Measurements from ENCODE around the gene PRKCA.

PRKCA gene

GRCh38 chr17:66429680-66430079 is 127.3 kb downstream of the PRKCA start:
- Histone ChIP-seq H3K4ac (ENCODE audit: low read length) (no peak overlapping the region), H3K79me1 (ENCODE audit: low read depth, low read length) (no peaks in the 10 kb centered on the region), H3K9ac (ENCODE audit: low read depth, low read length, poor library complexity) (no peak overlapping the region), H3K18ac (ENCODE audit: low read length) (no peak overlapping the region), H2AFZ (ENCODE audit: low read length) (no peak overlapping the region), H3K23ac (ENCODE audit: low read depth, low read length, poor library complexity) (no peak overlapping the region), H2BK120ac (ENCODE audit: low read depth, low read length) (no peak overlapping the region), H4K91ac (ENCODE audit: low read depth, low read length, poor library complexity) (no peak overlapping the region), H4K8ac (ENCODE audit: low read depth, low read length) (no peak overlapping the region), H2BK12ac (ENCODE audit: low read length) (no peak overlapping the region), H2BK15ac (ENCODE audit: low read length) (no peak overlapping the region), H3K4me1 (ENCODE audit: control insufficient read depth in 2 of 2, insufficient read depth in 1 of 2, low read depth in 1 of 2, low read length in 2 of 2) (peaks cover 0 to 14% of the 10 kb centered on the region in 2 donors), H3K14ac (ENCODE audit: low read length) (no peak overlapping the region), H3K36me3 (replicated peaks in 1 of 2; ENCODE audit: control insufficient read depth in 2 of 2, insufficient read depth in 2 of 2, low read length in 2 of 2) (no peaks in the 10 kb centered on the region), H3K27ac (replicated peaks; ENCODE audit: low read length) (no peak overlapping the region), H2AK5ac (ENCODE audit: low read depth, low read length) (no peak overlapping the region), H3K4me3 (ENCODE audit: low read length in 2 of 2) (no peak overlapping the region), H3K4me2 (ENCODE audit: insufficient read depth, low read length, poor library complexity, severe bottlenecking) (no peak overlapping the region), H3K27me3 (ENCODE audit: control insufficient read depth in 3 of 3, insufficient read depth in 3 of 3, low read depth in 1 of 3, low read length in 3 of 3) (no peaks in the 10 kb centered on the region), H2BK5ac (ENCODE audit: low read length) (no peak overlapping the region), H3K9me3 (replicated peaks in 1 of 2; ENCODE audit: control insufficient read depth in 2 of 2, insufficient read depth in 1 of 2, low read depth in 1 of 2, low read length in 2 of 2) (no peaks in the 10 kb centered on the region)
- DNase-seq (ENCODE audit: low spot score): no peak
- no CpG with 5 or more reads among the region's 1 CpG for WGBS, 2 donors (ENCODE audit: extremely low coverage in 2 of 2, insufficient read length in 2 of 2, insufficient replicate concordance in 1 of 2)

GRCh38 chr17:66430846-66431795 is 128.7 kb downstream of the PRKCA start:
- no peak overlapping the region for H2AK5ac ChIP-seq (ENCODE audit: low read depth, low read length)
- no peak for DNase-seq (ENCODE audit: low spot score)
- H3K27me3 ChIP-seq (ENCODE audit: control insufficient read depth in 3 of 3, insufficient read depth in 3 of 3, low read depth in 1 of 3, low read length in 3 of 3): no peaks in the 10 kb centered on the region
- no peak overlapping the region for H3K18ac ChIP-seq (ENCODE audit: low read length)
- H4K91ac ChIP-seq (ENCODE audit: low read depth, low read length, poor library complexity): no peak overlapping the region
- no peaks in the 10 kb centered on the region for H3K79me1 ChIP-seq (ENCODE audit: low read depth, low read length)
- no peak overlapping the region for H3K9ac ChIP-seq (ENCODE audit: low read depth, low read length, poor library complexity)
- H3K23ac ChIP-seq (ENCODE audit: low read depth, low read length, poor library complexity): no peak overlapping the region
- H2BK15ac ChIP-seq (ENCODE audit: low read length): no peak overlapping the region
- no peak overlapping the region for H3K4me3 ChIP-seq (ENCODE audit: low read length in 2 of 2)
- H3K4ac ChIP-seq (ENCODE audit: low read length): no peak overlapping the region
- no peaks in the 10 kb centered on the region for H3K9me3 ChIP-seq (replicated peaks in 1 of 2; ENCODE audit: control insufficient read depth in 2 of 2, insufficient read depth in 1 of 2, low read depth in 1 of 2, low read length in 2 of 2)
- no peak overlapping the region for H2BK5ac ChIP-seq (ENCODE audit: low read length)
- H3K27ac ChIP-seq (replicated peaks; ENCODE audit: low read length): no peak overlapping the region
- H4K8ac ChIP-seq (ENCODE audit: low read depth, low read length): no peak overlapping the region
- peaks cover 0 to 14% of the 10 kb centered on the region in 2 donors for H3K4me1 ChIP-seq (ENCODE audit: control insufficient read depth in 2 of 2, insufficient read depth in 1 of 2, low read depth in 1 of 2, low read length in 2 of 2)
- H3K4me2 ChIP-seq (ENCODE audit: insufficient read depth, low read length, poor library complexity, severe bottlenecking): no peak overlapping the region
- H3K14ac ChIP-seq (ENCODE audit: low read length): no peak overlapping the region
- no CpG with 5 or more reads among the region's 8 CpGs for WGBS, 2 donors (ENCODE audit: extremely low coverage in 2 of 2, insufficient read length in 2 of 2, insufficient replicate concordance in 1 of 2)
- H2BK12ac ChIP-seq (ENCODE audit: low read length): no peak overlapping the region
- H2AFZ ChIP-seq (ENCODE audit: low read length): no peak overlapping the region
- H3K36me3 ChIP-seq (replicated peaks in 1 of 2; ENCODE audit: control insufficient read depth in 2 of 2, insufficient read depth in 2 of 2, low read length in 2 of 2): no peaks in the 10 kb centered on the region
- H2BK120ac ChIP-seq (ENCODE audit: low read depth, low read length): no peak overlapping the region

DNA sequence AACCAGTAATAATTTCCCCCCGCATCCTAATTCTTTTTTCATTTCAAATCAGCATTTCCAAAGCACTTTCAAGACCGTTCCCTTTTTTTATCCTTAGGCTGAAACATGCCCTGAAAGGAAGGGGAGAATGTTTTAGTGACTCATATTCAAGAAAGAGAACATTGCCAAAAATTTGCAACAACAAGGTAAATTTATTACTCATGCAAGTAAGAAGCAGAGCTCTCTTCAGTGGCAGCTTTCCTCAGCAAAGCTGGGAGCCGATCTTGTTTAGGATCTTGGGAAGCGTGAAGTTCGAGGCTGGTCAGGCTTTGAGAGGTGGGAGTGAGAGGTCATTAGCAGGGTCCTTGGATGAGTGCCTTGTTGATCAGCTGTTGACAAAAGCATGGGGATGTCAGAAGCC is 129.5 kb downstream of the PRKCA start:
- Histone ChIP-seq H4K91ac (ENCODE audit: low read depth, low read length, poor library complexity) (no peak overlapping the region), H3K4ac (ENCODE audit: low read length) (no peak overlapping the region), H2BK120ac (ENCODE audit: low read depth, low read length) (no peak overlapping the region), H3K4me3 (ENCODE audit: low read length in 2 of 2) (no peak overlapping the region), H3K79me1 (ENCODE audit: low read depth, low read length) (no peaks in the 10 kb centered on the region), H2AFZ (ENCODE audit: low read length) (no peak overlapping the region), H3K27ac (replicated peaks; ENCODE audit: low read length) (no peak overlapping the region), H3K9ac (ENCODE audit: low read depth, low read length, poor library complexity) (no peak overlapping the region), H2BK5ac (ENCODE audit: low read length) (no peak overlapping the region), H3K4me2 (ENCODE audit: insufficient read depth, low read length, poor library complexity, severe bottlenecking) (no peak overlapping the region), H3K9me3 (replicated peaks in 1 of 2; ENCODE audit: control insufficient read depth in 2 of 2, insufficient read depth in 1 of 2, low read depth in 1 of 2, low read length in 2 of 2) (no peaks in the 10 kb centered on the region), H3K36me3 (replicated peaks in 1 of 2; ENCODE audit: control insufficient read depth in 2 of 2, insufficient read depth in 2 of 2, low read length in 2 of 2) (no peaks in the 10 kb centered on the region), H3K23ac (ENCODE audit: low read depth, low read length, poor library complexity) (no peak overlapping the region), H2BK15ac (ENCODE audit: low read length) (no peak overlapping the region), H4K8ac (ENCODE audit: low read depth, low read length) (no peak overlapping the region), H3K14ac (ENCODE audit: low read length) (no peak overlapping the region), H2BK12ac (ENCODE audit: low read length) (no peak overlapping the region), H3K4me1 (ENCODE audit: control insufficient read depth in 2 of 2, insufficient read depth in 1 of 2, low read depth in 1 of 2, low read length in 2 of 2) (peaks cover under 1 to 14% of the 10 kb centered on the region in 2 donors), H2AK5ac (ENCODE audit: low read depth, low read length) (no peak overlapping the region), H3K18ac (ENCODE audit: low read length) (no peak overlapping the region), H3K27me3 (ENCODE audit: control insufficient read depth in 3 of 3, insufficient read depth in 3 of 3, low read depth in 1 of 3, low read length in 3 of 3) (no peaks in the 10 kb centered on the region)
- DNase-seq (ENCODE audit: low spot score): no peak
- WGBS, 2 donors (ENCODE audit: extremely low coverage in 2 of 2, insufficient read length in 2 of 2, insufficient replicate concordance in 1 of 2): no CpG with 5 or more reads among the region's 5 CpGs

GRCh38 chr17:66432411-66432957 is 130.1 kb downstream of the PRKCA start:
- no peak overlapping the region for H3K9ac ChIP-seq (ENCODE audit: low read depth, low read length, poor library complexity)
- no peaks in the 10 kb centered on the region for H3K79me1 ChIP-seq (ENCODE audit: low read depth, low read length)
- H2AFZ ChIP-seq (ENCODE audit: low read length): no peak overlapping the region
- H2BK5ac ChIP-seq (ENCODE audit: low read length): no peak overlapping the region
- H2AK5ac ChIP-seq (ENCODE audit: low read depth, low read length): no peak overlapping the region
- no peak overlapping the region for H2BK15ac ChIP-seq (ENCODE audit: low read length)
- H3K4ac ChIP-seq (ENCODE audit: low read length): no peak overlapping the region
- H4K91ac ChIP-seq (ENCODE audit: low read depth, low read length, poor library complexity): no peak overlapping the region
- no peak overlapping the region for H2BK12ac ChIP-seq (ENCODE audit: low read length)
- H3K36me3 ChIP-seq (replicated peaks in 1 of 2; ENCODE audit: control insufficient read depth in 2 of 2, insufficient read depth in 2 of 2, low read length in 2 of 2): no peaks in the 10 kb centered on the region
- no peak overlapping the region for H2BK120ac ChIP-seq (ENCODE audit: low read depth, low read length)
- WGBS, 2 donors (ENCODE audit: extremely low coverage in 2 of 2, insufficient read length in 2 of 2, insufficient replicate concordance in 1 of 2): no CpG with 5 or more reads among the region's 2 CpGs
- no peak overlapping the region for H4K8ac ChIP-seq (ENCODE audit: low read depth, low read length)
- H3K4me2 ChIP-seq (ENCODE audit: insufficient read depth, low read length, poor library complexity, severe bottlenecking): no peak overlapping the region
- H3K9me3 ChIP-seq (replicated peaks in 1 of 2; ENCODE audit: control insufficient read depth in 2 of 2, insufficient read depth in 1 of 2, low read depth in 1 of 2, low read length in 2 of 2): no peaks in the 10 kb centered on the region
- DNase-seq (ENCODE audit: low spot score): no peak
- no peaks in the 10 kb centered on the region for H3K27me3 ChIP-seq (ENCODE audit: control insufficient read depth in 3 of 3, insufficient read depth in 3 of 3, low read depth in 1 of 3, low read length in 3 of 3)
- no peak overlapping the region for H3K18ac ChIP-seq (ENCODE audit: low read length)
- no peak overlapping the region for H3K14ac ChIP-seq (ENCODE audit: low read length)
- peaks cover 2 to 18% of the 10 kb centered on the region in 2 donors for H3K4me1 ChIP-seq (ENCODE audit: control insufficient read depth in 2 of 2, insufficient read depth in 1 of 2, low read depth in 1 of 2, low read length in 2 of 2)
- no peak overlapping the region for H3K27ac ChIP-seq (replicated peaks; ENCODE audit: low read length)
- H3K23ac ChIP-seq (ENCODE audit: low read depth, low read length, poor library complexity): no peak overlapping the region
- H3K4me3 ChIP-seq (ENCODE audit: low read length in 2 of 2): no peak overlapping the region

All from neuronal stem cell (in vitro differentiated cells).